Measurements from ENCODE around the gene OXTR.

DNA sequence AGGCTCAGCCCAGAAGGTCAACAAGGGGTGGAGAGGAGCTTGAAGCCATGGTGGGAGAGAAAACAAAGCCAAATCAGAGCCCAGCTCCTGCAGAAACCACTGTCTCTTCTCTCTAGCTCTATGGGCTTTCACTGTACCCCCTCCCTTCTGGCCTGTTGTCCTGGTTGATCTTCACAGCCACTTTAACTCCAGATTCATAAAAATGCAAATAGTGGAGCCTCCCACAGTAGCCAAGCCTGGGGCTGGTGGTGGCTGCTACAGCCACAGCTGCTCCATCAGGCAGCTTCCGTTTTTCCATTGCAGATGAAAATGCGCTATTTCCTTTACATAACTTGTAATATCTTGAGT, 56.5 kb downstream of the OXTR start:
- TF ChIP-seq, protein P1, sequence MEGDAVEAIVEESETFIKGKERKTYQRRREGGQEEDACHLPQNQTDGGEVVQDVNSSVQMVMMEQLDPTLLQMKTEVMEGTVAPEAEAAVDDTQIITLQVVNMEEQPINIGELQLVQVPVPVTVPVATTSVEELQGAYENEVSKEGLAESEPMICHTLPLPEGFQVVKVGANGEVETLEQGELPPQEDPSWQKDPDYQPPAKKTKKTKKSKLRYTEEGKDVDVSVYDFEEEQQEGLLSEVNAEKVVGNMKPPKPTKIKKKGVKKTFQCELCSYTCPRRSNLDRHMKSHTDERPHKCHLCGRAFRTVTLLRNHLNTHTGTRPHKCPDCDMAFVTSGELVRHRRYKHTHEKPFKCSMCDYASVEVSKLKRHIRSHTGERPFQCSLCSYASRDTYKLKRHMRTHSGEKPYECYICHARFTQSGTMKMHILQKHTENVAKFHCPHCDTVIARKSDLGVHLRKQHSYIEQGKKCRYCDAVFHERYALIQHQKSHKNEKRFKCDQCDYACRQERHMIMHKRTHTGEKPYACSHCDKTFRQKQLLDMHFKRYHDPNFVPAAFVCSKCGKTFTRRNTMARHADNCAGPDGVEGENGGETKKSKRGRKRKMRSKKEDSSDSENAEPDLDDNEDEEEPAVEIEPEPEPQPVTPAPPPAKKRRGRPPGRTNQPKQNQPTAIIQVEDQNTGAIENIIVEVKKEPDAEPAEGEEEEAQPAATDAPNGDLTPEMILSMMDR (conservative IDR thresholded peaks at IDR 0.05; ENCODE audit: low read depth, low read length), result no peak
- TF ChIP-seq EZH2 (IDR thresholded peaks at IDR 0.05; ENCODE audit: low read length, unreplicated experiment), result no peak

All from PC-3 (cell line).